Activated naive CD8-positive, alpha-beta T cell treated with anti-CD3 and anti-CD28 coated beads, Interleukin-2, amount 10 ng/mL, durations not matched to agents 7 days and 5 days (primary cell): ENCODE results near the gene OAF. TPM values are rescaled to one million over a fixed set of nuclear protein-coding genes. Genes with fewer than 3 reads are reported as not detected.
A peak's percentile ranks its signal among the peaks of the same experiment; 100 is the strongest.

Source experiments
- ATAC-seq: fragments of 150-1000 bp; cut with Tn5 transposase; one replicate; pipeline ENCODE4 v1.10.0; 2021; ENCODE audit warnings: low read depth, moderate library complexity
- POLR2A ChIA-PET: fragments of 350-600 bp; sonication (Branson Sonifier 250); formaldehyde crosslinking; loops from one replicate; lab custom pipeline; 2021; ENCODE audit warnings: antibody characterized with exemption; lab: Charles Lee
- DNase-seq: peaks from one replicate; pipeline ENCODE4 v3.0.0; 2021
- H3K27ac Mint-ChIP-seq: one replicate; pipeline ENCODE4 v1.8.0; 2022; ENCODE audit warnings: mild to moderate bottlenecking, mixed read lengths
- H3K27me3 Mint-ChIP-seq: one replicate; pipeline ENCODE4 v1.8.0; 2022; ENCODE audit warnings: mild to moderate bottlenecking, moderate library complexity, mixed read lengths
- H3K36me3 Mint-ChIP-seq: one replicate; pipeline ENCODE4 v1.8.0; 2021; ENCODE audit warnings: mild to moderate bottlenecking, mixed read lengths
- H3K4me1 Mint-ChIP-seq: one replicate; pipeline ENCODE4 v1.8.0; 2021; ENCODE audit warnings: mixed read lengths
- H3K4me3 Mint-ChIP-seq: one replicate; pipeline ENCODE4 v1.8.0; 2022; ENCODE audit warnings: mild to moderate bottlenecking, moderate library complexity, mixed read lengths
- H3K9me3 Mint-ChIP-seq: one replicate; pipeline ENCODE4 v1.8.0; 2021; ENCODE audit warnings: mixed read lengths
- total RNA-seq, 2 experiments: library from RNA; stranded (reverse); gene quantifications; one replicate each; pipeline ENCODE4 v1.2.3, GENCODE V29; 2021

OAF gene
- total RNA-seq, 2 experiments from 2014 or later, result 2.4 to 5.5 TPM

DNA sequence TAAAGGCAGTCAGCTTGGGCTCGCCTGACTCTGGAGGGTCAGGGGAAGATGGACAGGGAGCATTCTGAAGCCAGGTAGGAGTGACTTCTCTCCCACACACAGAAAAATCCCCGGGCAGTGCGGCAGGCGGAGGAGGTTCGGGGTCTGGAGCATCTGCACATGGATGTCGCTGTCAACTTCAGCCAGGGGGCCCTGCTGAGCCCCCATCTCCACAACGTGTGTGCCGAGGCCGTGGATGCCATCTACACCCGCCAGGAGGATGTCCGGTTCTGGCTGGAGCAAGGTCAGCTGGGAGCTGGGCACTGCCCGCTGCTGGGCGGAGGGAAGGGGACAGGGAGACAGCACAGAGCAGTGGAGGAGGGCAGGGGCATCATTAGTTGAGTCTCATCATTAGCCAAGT lies 15.9 kb downstream of the OAF start:
- H3K4me1 Mint-ChIP-seq, result peaks cover 13% of the 10 kb centered on the region
- POLR2A ChIA-PET, result no interaction called here
- peaks cover 2% of the 10 kb centered on the region for H3K27me3 Mint-ChIP-seq
- ATAC-seq (no peak), DNase-seq (no peak)
- H3K36me3 Mint-ChIP-seq, result no peaks in the 10 kb centered on the region
- no peak overlapping the region for H3K4me3 Mint-ChIP-seq
- no peak overlapping the region for H3K27ac Mint-ChIP-seq
- no peaks in the 10 kb centered on the region for H3K9me3 Mint-ChIP-seq

DNA sequence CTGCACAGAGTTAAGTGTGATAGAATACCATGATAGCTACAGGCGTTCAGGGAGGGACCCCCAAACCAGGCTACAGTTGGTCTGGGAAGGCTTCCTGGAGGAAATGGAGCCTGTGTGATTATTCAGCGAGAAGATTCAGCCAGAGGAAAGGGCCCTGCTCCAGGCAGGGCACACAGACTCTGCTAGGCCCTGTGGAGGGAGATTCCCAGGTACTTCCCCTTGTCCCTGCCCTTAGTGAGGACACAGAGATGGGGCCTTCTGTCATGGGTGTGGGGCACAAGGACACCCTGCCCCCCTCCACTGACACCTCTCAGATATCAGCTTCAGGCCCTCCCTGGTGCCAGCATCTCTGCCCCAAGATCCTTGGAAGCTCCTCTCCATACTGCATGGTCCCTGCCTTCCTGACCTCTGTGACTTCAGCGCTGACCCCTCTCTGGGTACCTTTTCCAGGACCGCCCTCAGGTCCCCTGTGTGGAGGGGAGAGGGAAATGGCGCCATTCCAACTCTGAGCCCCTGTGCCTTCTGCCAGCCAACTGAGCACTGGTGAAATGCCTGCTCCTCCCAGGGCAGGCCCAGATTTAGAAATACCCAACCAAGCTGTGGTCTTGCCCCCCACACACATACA lies 16.5 kb downstream of the OAF start:
- Mint-ChIP-seq H3K36me3 (no peaks in the 10 kb centered on the region), H3K4me3 (no peak overlapping the region), H3K4me1 (peaks cover 13% of the 10 kb centered on the region), H3K9me3 (no peaks in the 10 kb centered on the region), H3K27me3 (peaks cover 2% of the 10 kb centered on the region), H3K27ac (no peak overlapping the region)
- POLR2A ChIA-PET, result no interaction called here
- DNase-seq, result no peak
- no peak for ATAC-seq

DNA sequence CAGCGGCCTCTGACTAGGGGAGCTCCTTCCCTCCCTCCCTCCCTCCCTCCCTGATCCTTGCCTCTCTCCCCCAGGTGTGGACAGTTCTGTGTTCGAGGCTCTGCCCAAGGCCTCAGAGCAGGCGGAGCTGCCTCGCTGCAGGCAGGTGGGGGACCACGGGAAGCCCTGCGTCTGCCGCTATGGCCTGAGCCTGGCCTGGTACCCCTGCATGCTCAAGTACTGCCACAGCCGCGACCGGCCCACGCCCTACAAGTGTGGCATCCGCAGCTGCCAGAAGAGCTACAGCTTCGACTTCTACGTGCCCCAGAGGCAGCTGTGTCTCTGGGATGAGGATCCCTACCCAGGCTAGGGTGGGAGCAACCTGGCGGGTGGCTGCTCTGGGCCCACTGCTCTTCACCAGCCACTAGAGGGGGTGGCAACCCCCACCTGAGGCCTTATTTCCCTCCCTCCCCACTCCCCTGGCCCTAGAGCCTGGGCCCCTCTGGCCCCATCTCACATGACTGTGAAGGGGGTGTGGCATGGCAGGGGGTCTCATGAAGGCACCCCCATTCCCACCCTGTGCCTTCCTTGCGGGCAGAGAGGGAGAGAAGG lies 18.1 kb downstream of the OAF start:
- no peak overlapping the region for H3K4me3 Mint-ChIP-seq
- no peak overlapping the region for H3K27ac Mint-ChIP-seq
- H3K27me3 Mint-ChIP-seq, result peaks cover 7% of the 10 kb centered on the region
- DNase-seq, result no peak
- H3K36me3 Mint-ChIP-seq, result no peaks in the 10 kb centered on the region
- H3K4me1 Mint-ChIP-seq, result peaks cover 13% of the 10 kb centered on the region
- no peaks in the 10 kb centered on the region for H3K9me3 Mint-ChIP-seq
- POLR2A ChIA-PET, result no interaction called here
- ATAC-seq, result no peak

DNA sequence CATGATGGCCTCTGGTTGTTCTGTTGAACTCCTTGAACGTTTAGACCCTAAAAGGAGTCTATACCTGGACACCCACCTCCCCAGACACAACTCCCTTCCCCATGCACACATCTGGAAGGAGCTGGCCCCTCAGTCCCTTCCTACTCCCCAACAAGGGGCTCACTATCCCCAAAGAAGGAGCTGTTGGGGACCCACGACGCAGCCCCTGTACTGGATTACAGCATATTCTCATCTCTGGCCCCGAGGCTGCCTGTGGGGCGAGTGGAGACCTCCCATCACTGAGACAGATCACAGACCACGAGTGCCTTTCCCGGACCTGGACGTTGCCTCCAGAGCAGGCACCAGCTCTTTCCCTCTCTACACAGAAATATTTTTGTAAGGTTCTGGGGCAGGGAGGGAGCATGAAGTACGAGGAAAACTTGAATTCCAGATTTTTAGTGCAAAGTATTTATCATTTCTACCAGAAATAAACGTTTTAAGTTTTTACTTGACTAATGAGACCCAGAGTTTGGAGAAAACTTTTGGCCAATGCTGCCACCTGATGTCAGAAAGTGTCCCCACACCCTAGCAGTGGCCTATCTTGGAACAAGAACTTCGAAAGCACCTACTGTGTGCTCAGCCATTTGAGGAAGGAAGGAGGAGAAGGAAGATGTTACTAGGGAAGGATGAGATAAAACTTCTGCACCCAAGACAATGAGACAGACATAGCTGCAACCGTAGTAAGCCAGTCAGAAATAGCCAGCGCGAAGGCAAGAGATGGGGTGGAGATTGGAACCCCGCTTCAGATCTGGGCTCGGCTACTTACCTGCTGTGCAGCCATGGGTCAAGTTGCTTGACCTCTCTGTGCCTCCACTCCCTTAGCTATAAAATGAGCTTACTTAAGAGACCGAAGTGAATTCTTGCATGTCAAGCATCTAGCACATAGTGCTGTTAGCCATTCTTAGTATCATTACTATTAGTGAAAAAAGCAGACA lies 18.9 kb downstream of the OAF start:
- no peak for DNase-seq
- Mint-ChIP-seq H3K36me3 (no peaks in the 10 kb centered on the region), H3K27ac (no peak overlapping the region), H3K4me1 (peaks cover 9% of the 10 kb centered on the region), H3K27me3 (peaks cover 7% of the 10 kb centered on the region), H3K9me3 (no peaks in the 10 kb centered on the region), H3K4me3 (no peak overlapping the region)
- no peak for ATAC-seq
- POLR2A ChIA-PET, result no interaction called here

DNA sequence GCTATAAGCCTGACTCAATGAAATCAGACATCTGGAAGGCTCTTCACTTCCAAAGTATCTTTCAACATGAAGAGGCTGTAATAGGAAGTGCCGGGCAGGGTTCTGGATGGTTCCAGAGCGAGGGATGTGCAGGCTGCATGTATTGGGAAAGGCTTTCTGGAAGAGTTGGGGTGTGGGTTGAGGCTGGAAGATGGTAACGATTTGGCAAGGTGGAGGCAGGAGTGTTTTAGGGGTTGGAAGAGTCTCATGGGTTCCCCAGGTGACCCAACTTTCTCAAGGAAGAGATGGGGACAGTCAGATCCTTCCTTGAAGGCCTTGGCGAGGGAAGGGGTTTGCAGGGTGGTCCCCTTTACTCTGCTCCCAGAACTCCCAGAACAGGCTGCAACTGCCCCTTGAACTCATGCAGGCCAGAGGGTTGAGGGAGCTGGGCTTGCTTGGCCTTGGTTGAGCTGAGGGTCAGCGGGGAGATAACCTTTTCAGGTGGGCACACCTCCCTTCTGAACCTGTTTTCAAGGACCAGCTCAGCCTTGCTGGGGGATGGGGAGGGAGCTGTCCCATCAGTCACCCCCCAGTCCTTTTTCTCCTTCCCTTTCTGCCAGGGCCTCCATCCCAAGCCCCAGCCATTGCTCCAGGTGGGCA lies 19.7 kb downstream of the OAF start:
- Mint-ChIP-seq H3K9me3 (no peaks in the 10 kb centered on the region), H3K4me3 (no peak overlapping the region), H3K4me1 (peaks cover 4% of the 10 kb centered on the region), H3K36me3 (no peaks in the 10 kb centered on the region), H3K27me3 (peaks cover 10% of the 10 kb centered on the region), H3K27ac (no peak overlapping the region)
- POLR2A ChIA-PET, result no interaction called here
- DNase-seq (no peak), ATAC-seq (no peak)

DNA sequence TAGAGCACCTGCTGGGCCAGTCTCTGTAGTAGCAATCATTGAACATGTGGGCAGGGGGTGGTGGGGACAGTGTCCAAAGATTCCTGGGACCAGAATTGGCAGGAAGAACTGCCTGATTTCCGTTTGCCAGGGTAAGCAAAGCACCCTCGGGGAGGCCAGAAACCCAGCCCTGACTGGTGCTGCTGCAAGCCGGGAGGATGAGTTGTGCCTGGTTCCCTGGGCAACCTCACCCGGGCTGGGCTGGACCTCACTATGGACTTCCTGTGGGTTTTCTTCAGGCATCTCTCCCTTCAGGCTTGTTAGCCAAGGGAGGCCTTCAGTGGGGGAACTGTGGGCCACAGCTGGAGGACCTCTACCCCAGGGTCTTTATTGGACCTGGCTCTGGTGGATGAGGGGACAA lies 21.1 kb downstream of the OAF start:
- ATAC-seq (no peak), DNase-seq (no peak)
- Mint-ChIP-seq H3K4me1 (peaks cover 1% of the 10 kb centered on the region), H3K9me3 (no peaks in the 10 kb centered on the region), H3K27me3 (peaks cover 16% of the 10 kb centered on the region), H3K4me3 (no peak overlapping the region), H3K27ac (no peak overlapping the region), H3K36me3 (no peaks in the 10 kb centered on the region)
- POLR2A ChIA-PET, result no interaction called here

DNA sequence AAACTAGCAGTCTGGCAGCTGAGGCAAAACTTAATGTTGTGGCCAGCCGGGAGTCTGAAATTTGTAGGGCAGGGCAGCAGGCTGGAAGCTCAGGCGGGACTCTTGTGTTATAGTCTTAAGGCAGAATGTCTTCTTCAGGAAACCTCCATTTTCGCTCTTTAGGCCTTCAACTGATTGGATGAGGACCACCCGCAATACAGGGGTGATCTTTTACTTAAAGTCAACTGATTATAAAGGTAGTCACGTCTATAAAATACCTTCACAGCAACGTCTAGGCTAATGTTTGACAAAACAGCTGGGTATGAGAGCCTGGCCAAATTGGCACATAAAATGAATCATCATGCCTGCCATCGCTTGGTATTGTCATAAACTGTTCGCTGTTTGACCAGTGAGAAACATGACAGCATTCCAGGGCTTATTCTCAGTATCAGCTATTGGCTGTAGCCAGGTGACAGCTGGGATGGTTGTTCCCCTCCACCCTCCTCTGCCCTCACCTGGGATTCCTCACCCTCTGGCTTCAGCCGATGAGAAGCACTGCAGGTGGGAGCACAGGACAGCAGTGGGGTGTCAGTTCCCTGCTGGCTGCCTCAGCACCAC lies 22.5 kb downstream of the OAF start:
- H3K4me3 Mint-ChIP-seq, result no peak overlapping the region
- POLR2A ChIA-PET, result no interaction called here
- H3K27ac Mint-ChIP-seq, result no peak overlapping the region
- H3K27me3 Mint-ChIP-seq, result peaks cover 30% of the 10 kb centered on the region
- no peaks in the 10 kb centered on the region for H3K9me3 Mint-ChIP-seq
- DNase-seq (no peak), ATAC-seq (no peak)
- H3K4me1 Mint-ChIP-seq, result peaks cover 1% of the 10 kb centered on the region
- H3K36me3 Mint-ChIP-seq, result no peaks in the 10 kb centered on the region

DNA sequence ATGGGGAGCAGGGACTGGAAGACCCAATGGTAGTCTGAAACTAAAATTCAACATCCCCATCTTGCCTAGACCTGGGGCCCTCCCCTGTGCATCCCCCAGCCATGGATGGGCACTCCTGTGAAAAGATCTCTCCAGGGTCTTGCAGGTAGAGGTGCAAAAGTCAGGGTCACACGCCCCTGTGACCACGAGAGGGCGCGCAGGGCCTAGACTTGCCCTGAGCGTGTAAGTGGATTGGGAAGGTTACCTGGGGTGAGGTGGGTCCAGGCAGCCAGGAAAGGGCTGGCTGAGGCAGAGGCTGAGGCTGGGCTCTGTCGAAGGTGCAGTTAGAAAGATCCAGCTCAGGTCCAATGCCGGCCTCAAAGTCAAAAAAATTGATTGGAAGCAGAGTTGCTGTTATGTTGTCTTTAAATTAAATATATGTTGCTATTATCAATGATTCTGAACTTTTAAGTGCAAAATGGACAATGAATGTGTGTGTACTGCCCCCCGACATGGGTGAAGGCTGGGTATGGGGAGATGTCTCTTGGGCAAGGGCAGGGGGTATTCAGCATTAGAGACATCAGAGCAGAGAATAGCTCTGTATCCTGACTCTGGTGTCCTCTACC lies 24.3 kb downstream of the OAF start:
- Mint-ChIP-seq H3K27ac (no peak overlapping the region), H3K4me1 (peaks cover 1% of the 10 kb centered on the region), H3K27me3 (peaks cover 45% of the 10 kb centered on the region), H3K36me3 (no peaks in the 10 kb centered on the region), H3K4me3 (no peak overlapping the region), H3K9me3 (no peaks in the 10 kb centered on the region)
- ATAC-seq (peak; percentile 77), DNase-seq (peak; percentile 81)
- POLR2A ChIA-PET, result interaction anchor here (1.0 to 1.6 kb wide), 2 partner anchors 65 to 68 kb away, joined by 3 to 4 read pairs; no protein-coding TSS in a partner anchor

DNA sequence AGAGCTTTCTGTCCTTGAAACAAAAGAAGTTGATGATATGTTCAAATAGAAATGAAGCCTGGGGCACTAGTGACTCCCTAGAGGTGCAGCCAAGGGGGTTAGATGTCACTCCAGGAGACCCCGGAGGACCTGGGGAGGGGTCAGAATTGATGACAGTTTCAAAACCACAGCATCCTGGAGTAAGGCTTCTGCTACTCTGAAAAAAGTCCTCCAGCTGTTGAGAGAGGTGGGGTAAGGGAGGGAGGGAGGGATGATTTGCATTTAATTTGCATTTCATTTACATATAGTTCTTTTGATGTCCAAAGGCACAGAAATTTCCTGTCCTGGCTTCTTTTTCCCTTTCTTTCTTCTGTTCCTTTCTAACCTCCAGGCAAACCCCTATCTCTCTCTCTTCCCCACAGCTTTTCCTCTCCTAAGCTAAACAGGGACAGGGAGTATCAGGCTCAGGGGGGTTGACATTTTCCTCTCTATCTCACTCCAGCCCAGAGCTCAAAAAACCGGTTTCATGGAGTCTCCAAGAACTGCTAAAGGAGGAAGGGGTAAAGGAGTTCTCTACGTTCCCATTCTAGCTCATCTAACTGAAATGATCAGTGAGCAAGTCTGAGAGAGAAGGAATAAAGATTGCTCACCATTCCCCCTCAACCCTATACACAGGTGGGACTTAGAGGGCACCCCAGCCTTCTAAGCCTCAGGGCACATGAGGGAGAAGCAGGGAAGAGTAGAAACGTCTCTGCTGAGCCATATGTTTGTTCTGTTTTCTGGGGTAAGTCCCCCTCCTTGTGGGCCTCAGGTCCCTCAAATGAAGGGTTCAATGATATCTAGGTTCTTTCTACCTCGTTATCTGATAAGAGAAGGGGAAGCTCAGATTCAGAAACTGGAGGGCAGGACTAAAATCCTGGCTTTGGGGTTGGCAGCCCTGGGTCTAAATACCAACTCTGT lies 25.6 kb downstream of the OAF start:
- POLR2A ChIA-PET, result interaction anchor here (0.8 kb wide), 1 partner anchor 12 kb away, joined by 5 read pairs; no protein-coding TSS in a partner anchor
- peaks cover 1% of the 10 kb centered on the region for H3K4me1 Mint-ChIP-seq
- ATAC-seq (no peak), DNase-seq (no peak)
- no peaks in the 10 kb centered on the region for H3K9me3 Mint-ChIP-seq
- H3K27me3 Mint-ChIP-seq, result peaks cover 57% of the 10 kb centered on the region
- no peak overlapping the region for H3K4me3 Mint-ChIP-seq
- H3K27ac Mint-ChIP-seq, result no peak overlapping the region
- H3K36me3 Mint-ChIP-seq, result no peaks in the 10 kb centered on the region

DNA sequence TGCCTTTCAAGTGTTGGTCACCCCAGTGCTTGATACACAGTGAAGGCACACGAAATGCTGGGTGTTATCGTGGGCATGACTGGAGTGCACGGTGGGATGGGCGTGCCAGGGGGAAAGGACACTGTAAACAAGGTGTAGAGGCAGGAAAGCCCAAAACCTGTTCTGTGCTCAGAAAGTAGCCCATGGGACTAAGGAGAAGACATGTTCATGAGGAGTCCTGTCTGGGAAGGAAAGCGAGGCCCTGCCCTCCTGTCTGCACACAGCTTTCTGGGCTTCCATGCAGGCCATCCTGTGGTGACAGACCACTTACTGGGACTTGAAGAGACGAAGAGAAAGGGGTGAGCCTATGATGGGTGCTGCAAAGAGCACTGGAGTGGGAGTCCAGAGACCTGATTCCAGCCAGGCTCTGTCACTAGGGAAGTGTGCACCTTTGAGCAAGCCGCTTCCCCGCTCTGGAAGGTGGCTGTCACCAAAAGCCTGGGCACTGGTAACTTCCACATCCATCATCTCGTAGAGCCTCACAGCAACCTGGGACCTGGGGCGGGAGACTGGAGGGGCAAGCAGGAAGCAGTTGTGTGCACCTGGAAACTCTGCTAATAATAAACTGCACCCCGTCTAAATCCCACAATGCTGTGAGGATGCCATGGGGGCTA lies 28.3 kb downstream of the OAF start:
- Mint-ChIP-seq H3K36me3 (no peaks in the 10 kb centered on the region), H3K9me3 (no peaks in the 10 kb centered on the region), H3K27ac (no peak overlapping the region), H3K27me3 (peaks cover 76% of the 10 kb centered on the region), H3K4me1 (peaks cover 3% of the 10 kb centered on the region), H3K4me3 (no peak overlapping the region)
- POLR2A ChIA-PET, result no interaction called here
- no peak for DNase-seq
- ATAC-seq, result no peak

DNA sequence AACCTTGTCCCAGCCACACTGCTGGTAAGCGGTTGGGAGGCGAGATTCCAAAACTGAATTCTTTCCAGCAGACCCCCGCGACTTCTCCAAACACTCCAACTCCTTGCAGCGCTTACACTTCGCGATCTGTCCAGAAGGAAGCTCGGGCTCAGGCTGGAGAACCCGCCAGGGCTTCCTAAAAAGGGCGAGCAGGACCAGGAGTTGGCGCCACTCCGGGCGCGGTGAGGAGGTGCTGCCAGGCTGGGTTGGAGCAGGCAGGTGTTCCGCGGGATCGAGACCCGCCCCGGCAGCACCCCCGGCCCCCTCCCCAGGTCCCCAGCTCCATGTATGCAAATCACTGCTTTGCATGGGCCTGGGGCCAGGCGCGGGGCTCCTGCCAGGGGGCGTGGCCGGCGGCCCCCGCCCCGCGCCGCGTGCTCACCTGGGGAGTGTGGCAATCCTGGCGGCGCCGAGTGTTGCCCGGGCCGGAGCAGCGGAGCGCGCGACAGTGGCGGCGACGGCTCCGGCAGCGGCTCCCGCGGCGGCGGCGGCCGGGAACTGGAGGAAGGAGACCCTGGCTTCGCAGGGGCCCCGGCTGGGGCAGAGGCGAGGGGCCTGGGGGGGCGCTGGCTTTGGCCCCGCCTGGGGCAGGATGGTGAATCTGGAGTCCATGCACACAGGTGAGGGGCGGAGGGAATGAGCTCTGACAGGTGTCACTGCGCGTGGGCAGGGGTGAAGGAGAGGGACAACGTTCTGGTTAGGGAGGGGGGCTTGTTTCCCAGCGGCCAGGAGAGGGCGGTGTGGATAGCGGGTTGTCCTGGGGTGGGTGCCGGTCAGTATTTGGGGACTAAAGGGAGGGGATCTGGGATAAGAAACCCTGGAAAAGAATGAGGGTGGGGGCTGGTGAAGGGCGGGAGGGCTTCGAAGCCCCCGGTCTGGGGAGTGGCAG lies 29.1 kb downstream of the OAF start, which contains the start of gene POU2F3:
Gene POU2F3, plus strand, starts transcription at position 428 of the 928 bp plus-strand sequence. Its CDS starts 204 bp downstream, at position 632.
- ATAC-seq (no peak), DNase-seq (no peak)
- Mint-ChIP-seq H3K4me3 (no peak within 1 kb of the TSS), H3K36me3 (no peaks in the 10 kb centered on the region), H3K9me3 (no peaks in the 10 kb centered on the region), H3K27ac (no peak within 1 kb of the TSS), H3K27me3 (peaks cover 83% of the 10 kb centered on the region), H3K4me1 (peaks cover 10% of the 10 kb centered on the region)
- POLR2A ChIA-PET, result no interaction called here
